ENCODE data around the gene EXT2. TPM values are rescaled to one million over a fixed set of nuclear protein-coding genes. Genes with fewer than 3 reads are reported as not detected.

The EXT2 gene
- total and polyA plus RNA-seq, 2 of the 13 experiments (the other 11 are each of a cell fraction or from before 2014, with no cell fraction given), result 61.5 to 68.7 TPM

DNA sequence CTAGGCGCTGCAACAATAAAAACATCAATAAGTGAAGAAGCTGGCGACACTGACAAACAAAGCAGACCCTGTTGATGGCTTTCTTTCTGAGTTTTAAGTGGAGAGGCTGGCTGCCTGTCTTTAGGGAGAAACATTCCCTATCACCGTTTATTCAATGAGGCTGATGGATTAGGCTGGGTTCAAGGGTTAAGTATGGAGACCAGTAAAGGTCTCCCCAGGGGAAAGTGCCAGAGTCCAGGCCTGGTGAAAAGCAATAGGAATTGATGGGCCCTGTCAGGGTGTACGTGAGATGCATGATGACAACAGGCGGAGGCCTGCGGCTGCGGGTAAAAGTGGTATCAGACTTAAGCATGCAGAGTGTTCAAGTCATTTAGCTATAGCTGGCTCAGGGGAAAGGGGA is 111.8 kb downstream of the EXT2 start:
- intact Hi-C loops (cut with micrococcal nuclease; ENCODE audit: unreplicated experiment) (no loop called here), in situ Hi-C loops (cut with HindIII; ENCODE audit: extremely low pct_ligation_motif_present, low pct_unique_long_range_greater_than_20kb) (no loop called here)
- Histone ChIP-seq H3K4me1 (ENCODE audit: insufficient read depth, low read length) (peaks cover 19% of the 10 kb centered on the region), H3K9me3 (ENCODE audit: low read length) (no peaks in the 10 kb centered on the region), H3K27ac (ENCODE audit: extremely low read length, insufficient read depth, low read length) (no peak overlapping the region), H3K79me2 (ENCODE audit: insufficient read depth, low read length) (no peaks in the 10 kb centered on the region), H3K27me3 (ENCODE audit: control insufficient read depth in 1 of 2, insufficient read depth in 2 of 2, low read length in 2 of 2) (no peaks in the 10 kb centered on the region), H2AFZ (ENCODE audit: low read length) (no peak overlapping the region), H3K9ac (ENCODE audit: insufficient read depth, low read depth, low read length) (no peak overlapping the region), H3K4me3 (replicated peaks in 1 of 3; ENCODE audit: insufficient read depth in 1 of 3, low read depth in 2 of 3, low read length in 3 of 3) (no peak overlapping the region), H3K4me2 (ENCODE audit: low read depth, low read length) (no peak overlapping the region), H3K36me3 (replicated peaks in 1 of 2; ENCODE audit: control insufficient read depth in 1 of 2, insufficient read depth in 2 of 2, low read length in 2 of 2) (no peaks in the 10 kb centered on the region; a peak in 1 of 5 replicates), H4K20me1 (ENCODE audit: insufficient read depth, low read length) (no peaks in the 10 kb centered on the region)
- 91% methylated on average over 7 of the region's 7 CpGs for WGBS (ENCODE audit: low lambda C conversion rate)
- no peak for ATAC-seq
- peak; percentile 67; the same call in 1 of the 2 replicates for TF ChIP-seq ZNF317 (CRISPR knock-in tag; IDR thresholded peaks at IDR 0.05)
- TF ChIP-seq, protein P1, sequence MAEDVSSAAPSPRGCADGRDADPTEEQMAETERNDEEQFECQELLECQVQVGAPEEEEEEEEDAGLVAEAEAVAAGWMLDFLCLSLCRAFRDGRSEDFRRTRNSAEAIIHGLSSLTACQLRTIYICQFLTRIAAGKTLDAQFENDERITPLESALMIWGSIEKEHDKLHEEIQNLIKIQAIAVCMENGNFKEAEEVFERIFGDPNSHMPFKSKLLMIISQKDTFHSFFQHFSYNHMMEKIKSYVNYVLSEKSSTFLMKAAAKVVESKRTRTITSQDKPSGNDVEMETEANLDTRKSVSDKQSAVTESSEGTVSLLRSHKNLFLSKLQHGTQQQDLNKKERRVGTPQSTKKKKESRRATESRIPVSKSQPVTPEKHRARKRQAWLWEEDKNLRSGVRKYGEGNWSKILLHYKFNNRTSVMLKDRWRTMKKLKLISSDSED (CRISPR knock-in tag; IDR thresholded peaks at IDR 0.05), result no peak
- DNase-seq (ENCODE audit: low spot score), result no peak
- POLR2A ChIA-PET, result no interaction called here
- BruUV-seq (replicated peaks), result no TSS peak
- CTCF ChIA-PET (ENCODE audit: low intra/inter-chr PET ratio, low total read pairs), result no interaction called here
- FAIRE-seq, result no peak

DNA sequence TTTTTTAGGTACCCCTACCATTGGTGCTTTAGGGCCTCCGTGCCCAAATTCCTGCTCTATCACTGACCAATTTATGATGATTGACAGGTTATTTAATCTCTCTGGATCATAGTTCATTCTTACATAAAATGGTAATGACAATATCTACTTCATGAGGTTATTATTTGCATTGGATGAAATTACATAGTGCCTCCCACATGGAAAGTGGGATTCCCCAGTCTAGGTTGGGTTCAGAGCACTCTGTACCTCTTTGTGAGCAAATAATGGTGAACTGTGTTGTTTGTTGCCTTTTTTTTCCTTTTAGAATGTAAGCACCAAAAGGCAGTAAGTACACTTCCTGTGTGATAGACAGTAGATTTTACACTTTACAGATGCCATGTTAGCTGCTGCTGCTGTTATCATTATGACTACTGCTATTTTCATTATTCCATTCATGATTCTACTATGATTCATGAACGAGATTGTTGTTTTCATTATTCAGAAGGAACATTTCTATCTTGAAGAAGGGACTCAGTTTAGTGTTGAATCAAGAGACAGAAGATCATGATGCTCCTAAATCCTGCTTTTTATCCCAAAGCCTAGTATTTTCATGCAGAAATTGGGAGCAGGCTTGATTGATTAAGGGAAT is 113.6 kb downstream of the EXT2 start:
- ChIA-PET CTCF (ENCODE audit: low intra/inter-chr PET ratio, low total read pairs) (no interaction called here), POLR2A (no interaction called here)
- Histone ChIP-seq H3K4me3 (replicated peaks in 1 of 3; ENCODE audit: insufficient read depth in 1 of 3, low read depth in 2 of 3, low read length in 3 of 3) (no peak overlapping the region), H4K20me1 (ENCODE audit: insufficient read depth, low read length) (no peaks in the 10 kb centered on the region), H3K27me3 (ENCODE audit: control insufficient read depth in 1 of 2, insufficient read depth in 2 of 2, low read length in 2 of 2) (no peaks in the 10 kb centered on the region), H3K9me3 (ENCODE audit: low read length) (no peaks in the 10 kb centered on the region), H3K4me2 (ENCODE audit: low read depth, low read length) (no peak overlapping the region), H3K36me3 (replicated peaks in 1 of 2; ENCODE audit: control insufficient read depth in 1 of 2, insufficient read depth in 2 of 2, low read length in 2 of 2) (no peaks in the 10 kb centered on the region; a peak in 1 of 5 replicates), H2AFZ (ENCODE audit: low read length) (no peak overlapping the region), H3K9ac (ENCODE audit: insufficient read depth, low read depth, low read length) (no peak overlapping the region), H3K27ac (ENCODE audit: extremely low read length, insufficient read depth, low read length) (no peak overlapping the region), H3K79me2 (ENCODE audit: insufficient read depth, low read length) (no peaks in the 10 kb centered on the region), H3K4me1 (ENCODE audit: insufficient read depth, low read length) (peaks cover 19% of the 10 kb centered on the region)
- DNase-seq (ENCODE audit: low spot score) (peak; percentile 10), FAIRE-seq (no peak), ATAC-seq (no peak)
- intact Hi-C loops (cut with micrococcal nuclease; ENCODE audit: unreplicated experiment) (no loop called here), in situ Hi-C loops (cut with HindIII; ENCODE audit: extremely low pct_ligation_motif_present, low pct_unique_long_range_greater_than_20kb) (no loop called here)
- BruUV-seq (replicated peaks), result no TSS peak
- WGBS (ENCODE audit: low lambda C conversion rate), result 87% methylated on average over 2 of the region's 2 CpGs
- TF ChIP-seq ARNT (IDR thresholded peaks at IDR 0.05) (no peak), MEIS2 (CRISPR knock-in tag; IDR thresholded peaks at IDR 0.05) (peak; percentile 28; the same call in 1 of the 2 replicates), POLR2AphosphoS2 (IDR thresholded peaks at IDR 0.05; ENCODE audit: low read depth, low read length) (no peak), MYNN (CRISPR knock-in tag; IDR thresholded peaks at IDR 0.05; ENCODE audit: low read depth) (no peak), FOXP1 (IDR thresholded peaks at IDR 0.05) (no peak), FOXP1 (CRISPR knock-in tag; IDR thresholded peaks at IDR 0.05) (0 out of 2 replicates have a peak, but pooled peaks have one; percentile 16)
- TF ChIP-seq, protein P2, sequence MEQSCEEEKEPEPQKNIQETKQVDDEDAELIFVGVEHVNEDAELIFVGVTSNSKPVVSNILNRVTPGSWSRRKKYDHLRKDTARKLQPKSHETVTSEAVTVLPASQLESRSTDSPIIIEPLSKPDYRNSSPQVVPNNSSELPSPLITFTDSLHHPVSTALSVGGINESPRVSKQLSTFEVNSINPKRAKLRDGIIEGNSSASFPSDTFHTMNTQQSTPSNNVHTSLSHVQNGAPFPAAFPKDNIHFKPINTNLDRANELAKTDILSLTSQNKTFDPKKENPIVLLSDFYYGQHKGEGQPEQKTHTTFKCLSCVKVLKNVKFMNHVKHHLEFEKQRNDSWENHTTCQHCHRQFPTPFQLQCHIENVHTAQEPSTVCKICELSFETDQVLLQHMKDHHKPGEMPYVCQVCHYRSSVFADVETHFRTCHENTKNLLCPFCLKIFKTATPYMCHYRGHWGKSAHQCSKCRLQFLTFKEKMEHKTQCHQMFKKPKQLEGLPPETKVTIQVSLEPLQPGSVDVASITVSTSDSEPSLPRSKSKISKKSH (CRISPR knock-in tag; IDR thresholded peaks at IDR 0.05; ENCODE audit: borderline replicate concordance), result no peak
